HepG2 (cell line): Measurements from ENCODE around the gene HOXA10. TPM values are rescaled to one million over a fixed set of nuclear protein-coding genes. Genes with fewer than 3 reads are reported as not detected.

ENCODE experiments used
- ATF4 ChIP-seq, 2 experiments: fragments of 450-650 bp in 1 of 2; sonication (generic) in 1 of 2; formaldehyde crosslinking; IDR thresholded peaks; 2 replicates each; pipeline versions ENCODE4 v1.5.0 to v1.8.0; 2020 to 2022; ENCODE audit warnings: mild to moderate bottlenecking in 1 of 2, missing genetic modification reagents in 1 of 2
- FIP1L1 ChIP-seq: fragments of 200-400 bp; formaldehyde crosslinking; IDR thresholded peaks from 2 replicates; pipeline ENCODE4 v1.6.1; 2018; ENCODE audit warnings: low read depth, mild to moderate bottlenecking, low read length, moderate library complexity, borderline replicate concordance; ENCODE audit not compliant: insufficient read depth
- HNF4A ChIP-seq: sonication (generic); formaldehyde crosslinking; IDR thresholded peaks from 2 replicates; pipeline ENCODE4 v1.4.0; 2020; ENCODE audit warnings: missing genetic modification reagents
- PAX8 ChIP-seq: sonication (generic); formaldehyde crosslinking; IDR thresholded peaks from 2 replicates; pipeline ENCODE4 v1.8.0; 2022; ENCODE audit warnings: mild to moderate bottlenecking, missing genetic modification reagents, borderline replicate concordance
- PLRG1 ChIP-seq: fragments of 450-650 bp; conservative IDR thresholded peaks from 2 replicates; pipeline ENCODE4 v1.6.1; 2016
- POLR2AphosphoS2 ChIP-seq: IDR thresholded peaks from 2 replicates; pipeline ENCODE4 v1.6.1; 2011; ENCODE audit warnings: low read depth, low read length, improper control_type of control experiment
- SAP130 ChIP-seq: IDR thresholded peaks from 2 replicates; pipeline ENCODE4 v1.6.1; 2016; ENCODE audit warnings: low read depth
- TRIM24 ChIP-seq: sonication (generic); formaldehyde crosslinking; IDR thresholded peaks from 2 replicates; pipeline ENCODE4 v1.8.0; 2022; ENCODE audit warnings: mild to moderate bottlenecking, missing genetic modification reagents
- ZBTB43 ChIP-seq: sonication (generic); formaldehyde crosslinking; conservative IDR thresholded peaks from 2 replicates; pipeline ENCODE4 v1.4.0; 2020; ENCODE audit warnings: missing genetic modification reagents
- ZNF274 ChIP-seq: sonication (generic); formaldehyde crosslinking; IDR thresholded peaks from 2 replicates; pipeline ENCODE4 v1.5.1; 2020; ENCODE audit warnings: mild to moderate bottlenecking, missing genetic modification reagents
- ZNF292 ChIP-seq: sonication (generic); formaldehyde crosslinking; IDR thresholded peaks from 2 replicates; pipeline ENCODE4 v1.8.1; 2022; ENCODE audit warnings: mild to moderate bottlenecking, low read depth, missing genetic modification reagents, borderline replicate concordance
- ZNF691 ChIP-seq: sonication (generic); formaldehyde crosslinking; IDR thresholded peaks from 2 replicates; pipeline ENCODE4 v1.4.0; 2020; ENCODE audit warnings: missing genetic modification reagents, low read depth, mild to moderate bottlenecking, borderline replicate concordance
- polyA plus RNA-seq, 8 experiments: library from polyadenylated mRNA; depleted of rRNA in 3 of 8; stranded (reverse) in 7 of 8; unstranded in 1 of 8; fragments of >200 nt; fragmentation: Illumina TruSeq in 4 of 8; extraction: Trizol in 4 of 8; gene quantifications; 2 replicates each; pipeline versions ENCODE4 v1.2.1 to v1.2.3, GENCODE V29; 2011 to 2016; ENCODE audit warnings: low read depth in 4 of 8, missing spikeins in 1 of 8, mixed read lengths in 1 of 8; ENCODE audit not compliant: insufficient read depth in 1 of 8
- total RNA-seq, 5 experiments: library from RNA; depleted of rRNA; stranded (reverse); fragments of >200 nt; fragmentation: Illumina TruSeq; extraction: Trizol; gene quantifications; 2 replicates each; pipeline ENCODE4 v1.2.3, GENCODE V29; 2016; ENCODE audit warnings: low read depth in 1 of 5
- TF ChIP-seq, protein P1 (sequence below): sonication (generic); formaldehyde crosslinking; IDR thresholded peaks from one replicate; pipeline ENCODE4 v1.5.1; 2020; ENCODE audit warnings: mild to moderate bottlenecking, missing genetic modification reagents; ENCODE audit errors: not compliant biosample characterization
- TF ChIP-seq, protein P2 (sequence below): sonication (generic); formaldehyde crosslinking; IDR thresholded peaks from 2 replicates; pipeline ENCODE4 v1.4.0; 2020; ENCODE audit warnings: missing genetic modification reagents
- TF ChIP-seq, protein P3 (sequence below): sonication (generic); formaldehyde crosslinking; IDR thresholded peaks from 2 replicates; pipeline ENCODE4 v1.4.0; 2020; ENCODE audit warnings: missing genetic modification reagents

HOXA10 gene
- total and polyA plus RNA-seq, 2 of the 13 experiments (the other 11 are each of a cell fraction or from before 2014, with no cell fraction given), result not detected

DNA sequence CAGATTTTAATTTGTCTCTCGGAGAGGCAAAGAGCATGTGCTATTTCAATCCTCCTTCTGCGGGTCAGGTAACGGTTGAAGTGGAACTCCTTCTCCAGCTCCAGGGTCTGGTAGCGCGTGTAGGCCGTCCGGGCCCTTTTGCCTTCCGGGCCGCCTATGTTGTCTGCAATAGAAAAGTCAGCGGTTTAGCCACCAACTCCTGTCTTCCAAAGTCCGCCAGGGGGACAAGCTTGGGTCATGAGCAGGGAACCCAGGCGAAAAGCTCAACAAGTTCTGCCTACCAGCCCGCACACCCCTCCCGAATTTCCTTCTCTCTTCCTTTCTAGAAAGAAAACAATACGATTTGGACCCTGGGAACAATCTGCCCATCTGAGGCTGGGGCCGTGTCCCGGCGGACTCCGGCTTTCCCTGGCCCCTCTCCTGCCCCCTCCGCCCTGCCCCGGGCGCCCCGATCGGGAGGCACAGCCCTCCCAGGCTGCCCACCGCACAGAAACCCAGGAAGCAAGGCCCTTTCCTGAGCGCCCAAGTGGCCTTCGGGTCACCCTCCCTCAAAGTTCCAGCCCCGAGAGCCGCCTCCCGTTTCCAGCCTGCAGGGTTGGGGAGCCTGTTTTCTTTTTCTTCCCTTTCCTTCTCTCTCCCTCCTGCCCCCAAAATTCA is 32.1 kb downstream of the HOXA10 start (continued):
- TF ChIP-seq, protein P1, sequence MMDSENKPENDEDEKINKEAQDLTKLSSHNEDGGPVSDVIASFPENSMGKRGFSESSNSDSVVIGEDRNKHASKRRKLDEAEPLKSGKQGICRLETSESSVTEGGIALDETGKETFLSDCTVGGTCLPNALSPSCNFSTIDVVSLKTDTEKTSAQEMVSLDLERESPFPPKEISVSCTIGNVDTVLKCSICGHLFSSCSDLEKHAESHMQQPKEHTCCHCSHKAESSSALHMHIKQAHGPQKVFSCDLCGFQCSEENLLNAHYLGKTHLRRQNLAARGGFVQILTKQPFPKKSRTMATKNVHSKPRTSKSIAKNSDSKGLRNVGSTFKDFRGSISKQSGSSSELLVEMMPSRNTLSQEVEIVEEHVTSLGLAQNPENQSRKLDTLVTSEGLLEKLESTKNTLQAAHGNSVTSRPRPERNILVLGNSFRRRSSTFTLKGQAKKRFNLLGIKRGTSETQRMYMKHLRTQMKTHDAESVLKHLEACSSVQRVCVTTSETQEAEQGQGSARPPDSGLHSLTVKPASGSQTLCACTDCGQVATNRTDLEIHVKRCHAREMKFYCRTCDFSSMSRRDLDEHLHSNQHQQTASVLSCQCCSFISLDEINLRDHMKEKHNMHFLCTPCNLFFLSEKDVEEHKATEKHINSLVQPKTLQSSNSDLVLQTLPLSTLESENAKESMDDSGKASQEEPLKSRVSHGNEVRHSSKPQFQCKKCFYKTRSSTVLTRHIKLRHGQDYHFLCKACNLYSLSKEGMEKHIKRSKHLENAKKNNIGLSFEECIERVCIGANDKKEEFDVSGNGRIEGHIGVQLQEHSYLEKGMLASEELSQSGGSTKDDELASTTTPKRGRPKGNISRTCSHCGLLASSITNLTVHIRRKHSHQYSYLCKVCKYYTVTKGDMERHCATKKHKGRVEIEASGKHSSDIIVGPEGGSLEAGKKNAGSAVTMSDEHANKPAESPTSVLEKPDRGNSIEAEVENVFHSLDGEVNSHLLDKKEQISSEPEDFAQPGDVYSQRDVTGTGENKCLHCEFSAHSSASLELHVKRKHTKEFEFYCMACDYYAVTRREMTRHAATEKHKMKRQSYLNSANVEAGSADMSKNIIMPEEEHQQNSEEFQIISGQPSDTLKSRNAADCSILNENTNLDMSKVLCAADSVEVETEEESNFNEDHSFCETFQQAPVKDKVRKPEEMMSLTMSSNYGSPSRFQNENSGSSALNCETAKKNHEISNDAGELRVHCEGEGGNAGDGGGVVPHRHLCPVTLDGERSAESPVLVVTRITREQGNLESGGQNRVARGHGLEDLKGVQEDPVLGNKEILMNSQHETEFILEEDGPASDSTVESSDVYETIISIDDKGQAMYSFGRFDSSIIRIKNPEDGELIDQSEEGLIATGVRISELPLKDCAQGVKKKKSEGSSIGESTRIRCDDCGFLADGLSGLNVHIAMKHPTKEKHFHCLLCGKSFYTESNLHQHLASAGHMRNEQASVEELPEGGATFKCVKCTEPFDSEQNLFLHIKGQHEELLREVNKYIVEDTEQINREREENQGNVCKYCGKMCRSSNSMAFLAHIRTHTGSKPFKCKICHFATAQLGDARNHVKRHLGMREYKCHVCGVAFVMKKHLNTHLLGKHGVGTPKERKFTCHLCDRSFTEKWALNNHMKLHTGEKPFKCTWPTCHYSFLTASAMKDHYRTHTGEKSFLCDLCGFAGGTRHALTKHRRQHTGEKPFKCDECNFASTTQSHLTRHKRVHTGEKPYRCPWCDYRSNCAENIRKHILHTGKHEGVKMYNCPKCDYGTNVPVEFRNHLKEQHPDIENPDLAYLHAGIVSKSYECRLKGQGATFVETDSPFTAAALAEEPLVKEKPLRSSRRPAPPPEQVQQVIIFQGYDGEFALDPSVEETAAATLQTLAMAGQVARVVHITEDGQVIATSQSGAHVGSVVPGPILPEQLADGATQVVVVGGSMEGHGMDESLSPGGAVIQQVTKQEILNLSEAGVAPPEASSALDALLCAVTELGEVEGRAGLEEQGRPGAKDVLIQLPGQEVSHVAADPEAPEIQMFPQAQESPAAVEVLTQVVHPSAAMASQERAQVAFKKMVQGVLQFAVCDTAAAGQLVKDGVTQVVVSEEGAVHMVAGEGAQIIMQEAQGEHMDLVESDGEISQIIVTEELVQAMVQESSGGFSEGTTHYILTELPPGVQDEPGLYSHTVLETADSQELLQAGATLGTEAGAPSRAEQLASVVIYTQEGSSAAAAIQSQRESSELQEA (CRISPR knock-in tag), result no peak
- TF ChIP-seq HNF4A (CRISPR knock-in tag), result peak; percentile 48
- TF ChIP-seq, protein P2, sequence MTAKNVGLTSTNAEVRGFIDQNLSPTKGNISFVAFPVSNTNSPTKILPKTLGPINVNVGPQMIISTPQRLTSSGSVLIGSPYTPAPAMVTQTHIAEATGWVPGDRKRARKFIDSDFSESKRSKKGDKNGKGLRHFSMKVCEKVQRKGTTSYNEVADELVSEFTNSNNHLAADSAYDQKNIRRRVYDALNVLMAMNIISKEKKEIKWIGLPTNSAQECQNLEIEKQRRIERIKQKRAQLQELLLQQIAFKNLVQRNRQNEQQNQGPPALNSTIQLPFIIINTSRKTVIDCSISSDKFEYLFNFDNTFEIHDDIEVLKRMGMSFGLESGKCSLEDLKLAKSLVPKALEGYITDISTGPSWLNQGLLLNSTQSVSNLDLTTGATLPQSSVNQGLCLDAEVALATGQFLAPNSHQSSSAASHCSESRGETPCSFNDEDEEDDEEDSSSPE (CRISPR knock-in tag), result no peak
- TF ChIP-seq, protein P3, sequence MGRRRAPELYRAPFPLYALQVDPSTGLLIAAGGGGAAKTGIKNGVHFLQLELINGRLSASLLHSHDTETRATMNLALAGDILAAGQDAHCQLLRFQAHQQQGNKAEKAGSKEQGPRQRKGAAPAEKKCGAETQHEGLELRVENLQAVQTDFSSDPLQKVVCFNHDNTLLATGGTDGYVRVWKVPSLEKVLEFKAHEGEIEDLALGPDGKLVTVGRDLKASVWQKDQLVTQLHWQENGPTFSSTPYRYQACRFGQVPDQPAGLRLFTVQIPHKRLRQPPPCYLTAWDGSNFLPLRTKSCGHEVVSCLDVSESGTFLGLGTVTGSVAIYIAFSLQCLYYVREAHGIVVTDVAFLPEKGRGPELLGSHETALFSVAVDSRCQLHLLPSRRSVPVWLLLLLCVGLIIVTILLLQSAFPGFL (CRISPR knock-in tag), result no peak
- TF ChIP-seq ZNF274, result no peak
- no peak for TF ChIP-seq POLR2AphosphoS2
- TF ChIP-seq ZNF292 (CRISPR knock-in tag), result no peak
- peak; percentile 55 for TF ChIP-seq SAP130 (CRISPR knock-in tag)
- TF ChIP-seq ZBTB43, result no peak
- no peak for TF ChIP-seq FIP1L1
- no peak for TF ChIP-seq TRIM24 (CRISPR knock-in tag)
- no peak for TF ChIP-seq PLRG1
- TF ChIP-seq ZNF691 (CRISPR knock-in tag), result no peak
- no peak for TF ChIP-seq PAX8 (CRISPR knock-in tag)
- no peak for TF ChIP-seq ATF4 (CRISPR knock-in tag; IDR thresholded peaks at IDR 0.05)
